CD14-positive monocyte (primary cell): ENCODE data around the gene ARHGAP45. TPM values are rescaled to one million over a fixed set of nuclear protein-coding genes. Genes with fewer than 3 reads are reported as not detected.
A peak's percentile ranks its signal among the peaks of the same experiment; 100 is the strongest.

Experiments used
- DNase-seq, 3 donors: peaks; one replicate each; pipeline ENCODE4 v3.0.0-alpha.2; 2011 to 2022
- H2AFZ ChIP-seq: 2 replicates; pipeline ENCODE4 v1.6.0; 2012; ENCODE audit warnings: mild to moderate bottlenecking, low read depth, low read length, inconsistent platforms; ENCODE audit not compliant: insufficient read depth, poor library complexity, severe bottlenecking
- H3K27ac ChIP-seq, 2 donors: 1 replicate in 1 of 2; 2 replicates in 1 of 2; pipeline ENCODE4 v1.5.1; 2012 to 2013; ENCODE audit warnings: low read length in 2 of 2, control low read depth in 1 of 2, inconsistent platforms in 1 of 2, low read depth in 1 of 2, mild to moderate bottlenecking in 1 of 2
- H3K27me3 ChIP-seq, 2 donors: one replicate each; pipeline versions ENCODE4 v1.6.0 to v1.6.1; 2011 to 2013; ENCODE audit warnings: low read length in 2 of 2; ENCODE audit not compliant: control insufficient read depth in 2 of 2, insufficient read depth in 2 of 2
- H3K36me3 ChIP-seq, 2 donors: replicated peaks in 1 of 2; 1 replicate in 1 of 2; 2 replicates in 1 of 2; pipeline versions ENCODE4 v1.5.1 to v1.6.1; 2012 to 2013; ENCODE audit warnings: low read length in 2 of 2, control low read depth in 1 of 2, inconsistent platforms in 1 of 2, mild to moderate bottlenecking in 1 of 2; ENCODE audit not compliant: insufficient read depth in 2 of 2, control insufficient read depth in 1 of 2
- H3K4me1 ChIP-seq, 2 donors: 1 replicate in 1 of 2; 2 replicates in 1 of 2; pipeline versions ENCODE4 v1.5.1 to v1.6.1; 2012 to 2013; ENCODE audit warnings: low read length in 2 of 2, control low read depth in 1 of 2, inconsistent platforms in 1 of 2, mild to moderate bottlenecking in 1 of 2, moderate library complexity in 1 of 2; ENCODE audit not compliant: insufficient read depth in 2 of 2, control insufficient read depth in 1 of 2
- H3K4me2 ChIP-seq: replicated peaks from 2 replicates; pipeline ENCODE3; 2012; ENCODE audit warnings: low read length, moderate library complexity, mild to moderate bottlenecking; ENCODE audit not compliant: poor library complexity, severe bottlenecking; ENCODE audit errors: extremely low read depth
- H3K4me3 ChIP-seq, 3 experiments: fragments of 200-600 bp in 1 of 3; sonication (generic) in 1 of 3; replicated peaks in 1 of 3; 1 replicate in 2 of 3; 2 replicates in 1 of 3; pipeline ENCODE4 v1.5.1; 2011 to 2013; ENCODE audit warnings: low read length in 3 of 3, mild to moderate bottlenecking in 3 of 3, control low read depth in 2 of 3, low read depth in 2 of 3, inconsistent platforms in 1 of 3, moderate library complexity in 1 of 3
- H3K79me2 ChIP-seq: 2 replicates; pipeline ENCODE4 v1.6.0; 2012; ENCODE audit warnings: mild to moderate bottlenecking, control low read depth, inconsistent platforms, low read length, moderate library complexity; ENCODE audit not compliant: insufficient read depth
- H3K9ac ChIP-seq: 2 replicates; pipeline ENCODE4 v1.6.0; 2017; ENCODE audit warnings: low read length, mild to moderate bottlenecking; ENCODE audit not compliant: insufficient read depth, poor library complexity, severe bottlenecking
- H3K9me3 ChIP-seq, 2 donors: replicated peaks in 1 of 2; 1 replicate in 1 of 2; 2 replicates in 1 of 2; pipeline versions ENCODE4 v1.5.1 to v1.6.1; 2012 to 2013; ENCODE audit warnings: low read length in 2 of 2, control low read depth in 1 of 2; ENCODE audit not compliant: control insufficient read depth in 1 of 2, insufficient read depth in 1 of 2
- H4K20me1 ChIP-seq: 2 replicates; pipeline ENCODE4 v1.6.0; 2012; ENCODE audit warnings: mild to moderate bottlenecking, low read length, control low read depth, moderate library complexity; ENCODE audit not compliant: insufficient read depth
- H3K27ac Mint-ChIP-seq, 7 donors: one replicate each; pipeline ENCODE4 v1.8.0; 2020; ENCODE audit warnings: mild to moderate bottlenecking in 7 of 7, mixed read lengths in 7 of 7, moderate library complexity in 6 of 7, inconsistent platforms in 2 of 7
- H3K27me3 Mint-ChIP-seq, 3 donors: one replicate each; pipeline ENCODE4 v1.8.0; 2021 to 2022; ENCODE audit warnings: low read depth in 3 of 3, mild to moderate bottlenecking in 3 of 3, mixed read lengths in 3 of 3, moderate library complexity in 3 of 3, inconsistent platforms in 1 of 3
- H3K36me3 Mint-ChIP-seq, 2 donors: one replicate each; pipeline ENCODE4 v1.8.0; 2020; ENCODE audit warnings: mixed read lengths in 2 of 2, inconsistent platforms in 1 of 2, mild to moderate bottlenecking in 1 of 2
- H3K4me1 Mint-ChIP-seq: one replicate; pipeline ENCODE4 v1.8.0; 2020; ENCODE audit warnings: mild to moderate bottlenecking, mixed read lengths
- H3K4me3 Mint-ChIP-seq, 2 donors: one replicate each; pipeline ENCODE4 v1.8.0; 2020; ENCODE audit warnings: mild to moderate bottlenecking in 2 of 2, mixed read lengths in 2 of 2, moderate library complexity in 1 of 2
- H3K9me3 Mint-ChIP-seq, 7 donors: one replicate each; pipeline ENCODE4 v1.8.0; 2020 to 2022; ENCODE audit warnings: mixed read lengths in 7 of 7, mild to moderate bottlenecking in 6 of 7, moderate library complexity in 6 of 7, inconsistent platforms in 2 of 7
- WGBS: methylation state at CpG from one replicate; pipeline ENCODE4 v1.1.5; 2013; ENCODE audit warnings: missing lambda C conversion rate; ENCODE audit not compliant: insufficient coverage; 5-methylcytosine and 5-hydroxymethylcytosine counted together
- intact Hi-C, 2 donors: fragments of 100-400 bp; cut with micrococcal nuclease; formaldehyde crosslinking; loops; one replicate each; pipeline versions ENCODE4 v1.15.0 to v1.15.1; 2023
- polyA plus RNA-seq, 3 donors: library from polyadenylated mRNA; depleted of rRNA in 1 of 3; unstranded in 2 of 3; stranded (reverse) in 1 of 3; fragments of 300-500 nt in 2 of 3; fragments of >200 nt in 1 of 3; fragmentation: Illumina TruSeq in 2 of 3; gene quantifications; 1 replicate in 2 of 3; 2 replicates in 1 of 3; pipeline ENCODE4 v1.2.3, GENCODE V29; 2012 to 2021
- TF ChIP-seq, protein P1 (sequence below): fragments of 200-600 bp; IDR thresholded peaks from one replicate; pipeline ENCODE4 v1.8.0; 2022; ENCODE audit warnings: antibody characterized with exemption, mild to moderate bottlenecking

The ARHGAP45 gene
- polyA plus RNA-seq, 3 donors: 108 to 308 (median 137) TPM

DNA sequence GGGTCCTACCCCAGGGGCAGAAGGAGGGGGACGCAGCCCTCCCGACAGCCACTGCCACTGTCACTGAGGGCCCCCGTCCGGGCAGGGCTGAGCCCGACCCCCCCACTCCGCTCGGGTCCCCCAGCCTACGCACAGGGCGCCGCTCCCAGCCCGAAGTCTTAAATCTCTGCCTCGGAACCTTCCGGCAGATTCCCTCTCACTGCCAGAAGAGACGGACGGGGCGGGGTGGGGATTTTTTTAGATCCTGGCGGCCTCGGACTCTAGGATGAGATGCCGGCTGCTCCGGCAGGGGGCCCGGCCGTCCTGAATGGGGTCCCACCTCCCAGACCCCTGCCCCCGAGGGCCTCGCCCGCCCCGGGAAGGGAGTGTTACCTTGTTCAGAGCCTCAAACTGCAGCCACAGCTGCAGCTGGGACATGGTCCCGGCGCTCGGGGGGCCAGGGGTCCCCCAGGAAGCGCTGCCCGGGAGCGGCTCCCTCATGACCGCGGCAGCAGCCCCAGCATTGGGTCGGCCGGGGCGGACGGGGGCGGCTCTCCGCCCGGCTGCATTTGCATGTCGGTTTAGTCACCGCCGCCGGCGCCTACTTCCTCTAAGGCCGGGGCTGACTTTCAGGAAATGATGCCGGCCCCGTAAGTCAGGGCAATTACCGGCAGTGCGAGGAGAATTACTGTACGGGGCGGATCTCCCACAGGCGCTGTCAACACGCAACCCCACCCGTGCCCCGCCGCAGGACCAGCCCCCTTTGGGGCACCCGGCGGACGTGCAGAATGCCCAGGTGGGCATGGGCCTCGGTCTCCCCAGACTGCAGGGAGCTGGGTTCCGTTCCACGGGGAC is 65.0 kb downstream of the ARHGAP45 start:
- DNase-seq: peak; percentile 92 to 96 (median 95)
- intact Hi-C loops: loop anchor here in 1 of 2 donors (5.0 kb wide), 1 partner anchor 40 kb away; the partner anchor contains the start of gene SBNO2
- peaks cover 0 to 5% (median 2%) of the 10 kb centered on the region in 7 donors for H3K9me3 Mint-ChIP-seq
- Histone ChIP-seq H3K4me3 (peak overlapping the region; percentile 64 to 82 (median 64)), H4K20me1 (peaks cover 91% of the 10 kb centered on the region), H3K36me3 (peaks cover 39 to 54% of the 10 kb centered on the region in 2 donors), H3K27ac (peak overlapping the region; percentile 87 to 91), H3K27me3 (no peaks in the 10 kb centered on the region), H3K9me3 (peaks cover 0 to 4% of the 10 kb centered on the region in 2 donors), H3K4me2 (peak overlapping the region; percentile 82), H3K4me1 (peaks cover 38 to 44% of the 10 kb centered on the region in 2 donors), H2AFZ (peak overlapping the region; percentile 31), H3K9ac (peak overlapping the region; percentile 84), H3K79me2 (peaks cover 87% of the 10 kb centered on the region)
- peaks cover 32 to 61% of the 10 kb centered on the region in 2 donors for H3K36me3 Mint-ChIP-seq
- WGBS: 0% methylated on average over 51 of the region's 64 CpGs
- H3K4me3 Mint-ChIP-seq: peak overlapping the region; percentile 89 to 93
- H3K4me1 Mint-ChIP-seq: peaks cover 39% of the 10 kb centered on the region
- TF ChIP-seq, protein P1, sequence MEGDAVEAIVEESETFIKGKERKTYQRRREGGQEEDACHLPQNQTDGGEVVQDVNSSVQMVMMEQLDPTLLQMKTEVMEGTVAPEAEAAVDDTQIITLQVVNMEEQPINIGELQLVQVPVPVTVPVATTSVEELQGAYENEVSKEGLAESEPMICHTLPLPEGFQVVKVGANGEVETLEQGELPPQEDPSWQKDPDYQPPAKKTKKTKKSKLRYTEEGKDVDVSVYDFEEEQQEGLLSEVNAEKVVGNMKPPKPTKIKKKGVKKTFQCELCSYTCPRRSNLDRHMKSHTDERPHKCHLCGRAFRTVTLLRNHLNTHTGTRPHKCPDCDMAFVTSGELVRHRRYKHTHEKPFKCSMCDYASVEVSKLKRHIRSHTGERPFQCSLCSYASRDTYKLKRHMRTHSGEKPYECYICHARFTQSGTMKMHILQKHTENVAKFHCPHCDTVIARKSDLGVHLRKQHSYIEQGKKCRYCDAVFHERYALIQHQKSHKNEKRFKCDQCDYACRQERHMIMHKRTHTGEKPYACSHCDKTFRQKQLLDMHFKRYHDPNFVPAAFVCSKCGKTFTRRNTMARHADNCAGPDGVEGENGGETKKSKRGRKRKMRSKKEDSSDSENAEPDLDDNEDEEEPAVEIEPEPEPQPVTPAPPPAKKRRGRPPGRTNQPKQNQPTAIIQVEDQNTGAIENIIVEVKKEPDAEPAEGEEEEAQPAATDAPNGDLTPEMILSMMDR: peak; percentile 21
- peaks cover 0 to 5% (median 0%) of the 10 kb centered on the region in 3 donors for H3K27me3 Mint-ChIP-seq
- peak overlapping the region; percentile 89 to 95 (median 91) for H3K27ac Mint-ChIP-seq

DNA sequence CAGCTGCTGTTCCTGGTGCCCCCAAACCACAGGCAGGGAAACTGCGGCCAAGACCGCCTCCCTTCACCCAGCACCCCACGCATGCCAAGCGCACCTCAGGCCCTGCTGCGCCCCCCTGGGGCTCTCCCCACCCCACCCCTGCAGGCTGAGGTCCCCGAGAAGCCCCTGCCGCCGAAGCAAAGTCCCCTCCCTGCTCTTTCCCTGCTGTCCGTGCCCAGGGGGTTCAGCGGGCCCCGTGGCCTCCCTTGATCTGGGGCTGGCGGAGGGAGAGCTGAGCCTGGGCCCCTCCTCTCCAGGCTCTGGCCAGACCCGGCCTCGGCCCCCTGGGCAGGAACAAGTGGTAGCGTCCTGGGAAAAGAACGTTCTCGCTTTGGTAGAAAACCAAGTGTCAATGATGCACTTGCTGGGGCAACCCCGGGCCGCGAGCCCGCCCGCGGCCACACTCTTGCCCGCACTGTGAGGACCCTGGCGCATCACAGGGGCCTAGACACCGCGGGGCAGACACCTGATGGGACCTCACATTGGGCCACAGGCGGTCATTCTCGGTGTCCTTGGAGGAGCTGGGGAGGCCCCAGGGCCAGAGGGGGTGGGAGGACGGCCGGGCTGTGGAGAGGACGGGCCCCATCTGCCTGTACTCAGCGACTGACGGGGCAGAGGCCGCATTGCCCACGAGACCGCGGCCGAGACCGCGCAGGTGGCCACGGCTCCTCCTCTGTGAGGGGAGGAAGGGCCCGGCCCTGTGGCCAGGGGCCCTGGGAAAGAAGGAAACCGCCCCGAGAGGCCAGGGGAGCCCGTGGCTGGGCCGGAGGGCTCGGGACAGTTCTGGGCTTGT is 65.8 kb downstream of the ARHGAP45 start:
- peaks cover 83% of the 10 kb centered on the region for H4K20me1 ChIP-seq
- peak overlapping the region; percentile 12 to 82 (median 64) for H3K4me3 ChIP-seq
- H3K36me3 ChIP-seq: peaks cover 30 to 46% of the 10 kb centered on the region in 2 donors
- intact Hi-C loops: loop anchor here in 1 of 2 donors (5.0 kb wide), 1 partner anchor 40 kb away; the partner anchor contains the start of gene SBNO2
- Mint-ChIP-seq H3K27me3 (peaks cover 0 to 5% (median 0%) of the 10 kb centered on the region in 3 donors), H3K4me3 (peak overlapping the region; percentile 82 to 89), H3K27ac (peak overlapping the region; percentile 89 to 95 (median 91)), H3K36me3 (peaks cover 25 to 53% of the 10 kb centered on the region in 2 donors), H3K4me1 (peaks cover 39% of the 10 kb centered on the region), H3K9me3 (peaks cover 0 to 5% (median 2%) of the 10 kb centered on the region in 7 donors)
- peaks cover 38 to 44% of the 10 kb centered on the region in 2 donors for H3K4me1 ChIP-seq
- peak overlapping the region; percentile 87 to 91 for H3K27ac ChIP-seq
- 3% methylated on average over 37 of the region's 48 CpGs for WGBS
- H2AFZ ChIP-seq: peak overlapping the region; percentile 57
- H3K79me2 ChIP-seq: peaks cover 80% of the 10 kb centered on the region
- peak overlapping the region; percentile 82 for H3K4me2 ChIP-seq
- H3K9ac ChIP-seq: peak overlapping the region; percentile 84
- peaks cover 0 to 4% of the 10 kb centered on the region in 2 donors for H3K9me3 ChIP-seq
- TF ChIP-seq, protein P1: no peak
- H3K27me3 ChIP-seq: no peaks in the 10 kb centered on the region
- peak; percentile 21 to 43 (median 41) for DNase-seq
